ENCODE measurements around the gene PI4KB. TPM values are rescaled to one million over a fixed set of nuclear protein-coding genes. Genes with fewer than 3 reads are reported as not detected.
"Not testable (repeated sequence)": the region's sequence is repeated elsewhere in the genome, so short reads cannot be mapped to it uniquely, and the experiment has no call there.

PI4KB gene
- total RNA-seq = 27.9 and 33.3 TPM in 2 replicates

- peak; percentile 95 to 99 for DNase-seq (ENCODE audit: low read depth in 2 of 2)
Measured at GRCh38 chr1:151327223-151327902, at the start of gene PI4KB. Gene PI4KB (minus strand): TSS chr1:151327416. CDS start chr1:151316481, 10,935 bp downstream.

GRCh38 chr1:151373196-151373595, 46.0 kb upstream of the PI4KB start:
- DNase-seq (ENCODE audit: low read depth in 2 of 2) = no peak

GRCh38 chr1:151372058-151372934, 45.1 kb upstream of the PI4KB start, which contains the start of gene SELENBP1:
Gene SELENBP1 (minus strand): TSS chr1:151372705. CDS start chr1:151372641, 64 bp downstream.
- DNase-seq (ENCODE audit: low read depth in 2 of 2) = peak in 1 of 2 donors; percentile 49

DNA sequence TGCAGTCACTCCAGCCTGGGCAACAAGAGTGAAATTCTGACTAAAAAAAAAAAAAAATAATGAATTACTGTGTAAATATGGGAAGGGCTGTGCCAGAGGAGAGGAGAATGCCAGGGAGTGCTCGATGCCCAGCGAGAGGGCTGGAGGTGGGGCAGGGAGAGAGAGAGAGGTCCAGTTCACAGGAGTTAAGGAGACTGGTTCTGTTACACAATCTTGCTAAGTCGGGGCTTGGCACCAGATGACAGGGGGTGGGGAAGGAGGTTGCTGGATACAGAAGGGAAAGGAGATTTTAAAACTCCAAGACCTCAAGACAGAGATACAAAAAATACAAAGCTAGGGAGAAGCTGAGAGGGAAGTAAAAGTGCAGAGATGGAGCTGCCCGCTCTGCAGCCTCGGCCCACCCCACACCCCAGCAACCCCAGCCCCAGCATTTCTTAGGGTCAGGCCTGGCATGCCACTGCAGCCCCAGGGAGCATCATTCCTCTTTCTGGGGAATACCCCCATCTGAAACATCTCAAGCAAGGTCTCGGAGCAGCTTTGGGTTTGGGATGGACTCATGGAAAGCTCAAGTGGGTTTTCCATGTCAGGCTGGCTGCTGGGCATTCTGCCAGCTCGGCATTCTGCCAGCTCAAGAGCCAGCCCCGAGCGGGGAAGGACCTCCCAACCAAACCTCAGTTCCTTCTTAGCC, 44.3 kb upstream of the PI4KB start:
- peak; percentile 52 to 53 for DNase-seq (ENCODE audit: low read depth in 2 of 2)

DNA sequence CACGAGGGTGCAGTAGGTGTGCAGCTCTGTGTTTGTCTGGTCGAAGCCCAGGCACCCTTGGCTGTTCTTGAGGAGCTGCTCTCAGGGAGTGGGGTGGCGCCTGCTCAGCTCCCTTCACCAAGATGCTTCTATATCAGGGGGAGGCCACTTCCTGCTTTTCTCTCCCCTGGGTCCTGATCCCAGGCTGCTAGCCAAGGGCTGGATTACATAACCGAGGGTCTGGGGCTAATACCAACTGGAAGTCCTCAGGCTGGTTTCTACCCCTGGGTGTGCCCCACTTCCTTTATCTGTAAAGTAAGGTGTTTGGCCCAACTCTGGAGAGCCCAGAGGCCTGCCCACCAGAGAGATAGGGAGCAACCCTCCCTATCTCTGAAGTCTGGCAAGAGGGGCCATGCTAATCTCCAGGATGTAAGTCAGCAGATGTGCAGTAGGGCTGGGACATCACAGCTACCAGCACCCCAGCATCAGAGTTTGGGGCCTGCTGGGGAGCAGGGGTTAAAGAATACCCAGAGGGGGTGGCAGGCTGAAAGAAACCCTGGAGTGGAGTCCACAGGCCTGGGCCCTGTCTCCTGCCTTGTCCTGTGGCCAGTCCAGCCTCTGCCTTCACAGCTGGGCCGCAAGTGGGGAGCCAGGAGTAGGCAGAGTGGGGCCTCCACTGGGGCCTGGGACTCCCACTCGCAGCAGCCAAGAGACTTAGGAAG, 43.1 kb upstream of the PI4KB start:
- no peak for DNase-seq (ENCODE audit: low read depth in 2 of 2)

DNA sequence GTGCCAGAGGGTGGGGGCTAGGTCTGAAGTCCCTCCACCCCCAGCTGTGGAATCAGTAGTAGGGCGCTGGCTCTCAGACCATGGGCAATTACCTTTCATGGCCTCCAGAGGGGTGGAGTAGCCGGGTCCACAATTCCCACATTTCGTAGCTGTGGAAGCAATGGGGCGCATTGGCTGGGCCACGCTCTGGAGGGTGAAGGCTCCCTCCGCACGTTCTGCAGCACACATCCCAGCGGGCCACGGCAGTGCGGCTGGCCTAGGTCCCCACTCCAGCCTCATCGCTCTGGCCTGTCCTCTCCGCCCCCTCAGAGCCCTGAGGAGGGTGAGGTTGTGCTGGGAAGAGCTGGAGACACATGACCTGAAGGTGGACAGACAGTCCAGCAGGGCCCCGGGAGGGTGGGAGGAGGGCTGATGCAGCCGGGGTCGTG, 42.4 kb upstream of the PI4KB start:
- no peak for DNase-seq (ENCODE audit: low read depth in 2 of 2)

DNA sequence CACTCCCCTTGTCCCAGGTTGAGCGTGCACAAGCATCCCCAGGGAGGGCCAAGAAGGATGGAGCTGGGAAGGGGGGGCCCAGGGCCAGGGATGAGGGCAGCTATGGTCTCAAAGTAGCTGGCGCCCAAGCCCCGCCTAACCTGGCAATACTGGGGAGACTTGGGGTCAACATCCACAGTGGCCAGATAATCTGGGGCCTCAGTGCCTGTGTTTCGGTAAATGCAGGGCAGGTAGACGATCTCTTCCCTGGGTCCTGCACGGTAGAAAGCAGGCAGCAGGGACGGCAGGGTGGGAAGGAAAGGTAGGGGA, 42.0 kb upstream of the PI4KB start:
- DNase-seq (ENCODE audit: low read depth in 2 of 2) = no peak

- DNase-seq (ENCODE audit: low read depth in 2 of 2) = no peak
Measured at GRCh38 chr1:151368393-151369301, 41.4 kb upstream of the PI4KB start.

DNA sequence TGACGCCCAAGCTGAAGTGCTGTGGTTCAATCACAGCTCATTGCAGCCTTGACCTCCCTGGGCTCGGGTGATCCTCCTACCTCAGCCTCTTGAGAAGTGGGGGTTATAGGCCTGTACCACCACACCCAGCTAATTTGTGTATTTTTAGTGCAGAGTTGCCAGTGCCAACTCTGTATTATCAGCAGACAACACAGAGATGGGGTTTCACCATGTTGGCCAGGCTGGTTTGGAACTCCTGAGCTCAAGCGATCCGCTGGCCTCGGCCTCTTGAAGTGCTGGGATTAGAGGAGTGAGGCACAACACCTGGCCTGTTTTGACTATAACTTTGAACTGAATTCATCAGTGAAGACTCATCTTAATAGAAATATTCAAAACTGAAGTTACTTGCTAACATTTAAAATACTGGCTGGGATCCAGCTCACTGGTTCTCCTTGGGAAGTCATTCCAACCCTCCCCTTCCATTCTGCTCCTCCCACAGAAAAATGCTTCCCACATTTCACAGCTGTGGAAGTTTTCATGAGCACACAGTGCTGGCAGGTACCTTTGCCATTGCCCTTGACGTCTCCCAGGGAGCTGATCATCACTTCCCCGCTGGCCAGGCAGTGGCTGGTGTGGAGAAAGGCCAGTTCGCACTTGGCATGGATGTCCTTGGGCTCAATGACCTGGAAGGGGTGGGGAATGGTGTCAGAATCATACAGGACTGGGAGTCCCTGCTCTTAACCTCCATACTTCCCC, 40.6 kb upstream of the PI4KB start:
- no peak for DNase-seq (ENCODE audit: low read depth in 2 of 2)

- DNase-seq (ENCODE audit: low read depth in 2 of 2) = no peak
Measured at GRCh38 chr1:151364996-151365395, 37.8 kb upstream of the PI4KB start.

GRCh38 chr1:151362308-151363155, 35.3 kb upstream of the PI4KB start:
- DNase-seq (ENCODE audit: low read depth in 2 of 2) = no peak

DNA sequence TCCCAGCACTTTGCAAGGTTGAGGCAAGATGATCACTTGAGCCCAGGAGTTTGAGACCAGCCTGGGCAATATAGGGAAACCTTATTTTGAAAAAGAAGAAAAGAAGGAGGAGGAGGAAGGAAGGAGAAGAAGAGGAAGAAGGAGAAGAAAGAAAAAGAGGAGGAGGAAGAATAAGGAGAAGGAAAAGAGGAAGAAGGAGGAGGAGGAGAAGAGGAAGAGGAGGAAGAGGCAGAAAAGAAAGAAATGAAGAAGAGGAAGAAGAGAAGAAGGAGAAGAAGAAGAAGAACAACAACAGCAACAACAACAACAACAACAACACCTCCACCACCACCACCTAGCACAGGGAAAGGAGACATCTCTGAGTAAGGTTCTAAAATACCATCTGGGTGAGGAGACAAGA, 34.7 kb upstream of the PI4KB start:
- DNase-seq (ENCODE audit: low read depth in 2 of 2) = no peak

DNA sequence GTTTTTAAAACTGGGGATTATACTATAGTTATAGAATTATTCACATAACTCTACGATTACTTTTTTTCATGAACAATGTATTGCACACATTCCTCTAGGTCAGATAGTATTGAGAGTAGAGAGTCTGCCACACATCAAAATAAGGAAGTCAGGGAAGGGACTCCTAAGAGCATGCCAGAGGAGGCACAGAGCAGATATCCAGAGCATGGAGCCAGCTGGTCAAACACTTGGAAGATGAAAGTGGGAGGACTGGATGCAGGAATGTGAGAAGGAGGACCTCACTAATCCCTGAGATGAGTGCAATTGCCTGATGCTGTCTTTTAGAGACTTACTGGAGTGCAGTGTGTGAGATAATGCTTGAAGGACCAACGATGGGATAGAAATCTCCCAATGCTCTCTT, 29.5 kb upstream of the PI4KB start:
- DNase-seq (ENCODE audit: low read depth in 2 of 2) = no peak

DNA sequence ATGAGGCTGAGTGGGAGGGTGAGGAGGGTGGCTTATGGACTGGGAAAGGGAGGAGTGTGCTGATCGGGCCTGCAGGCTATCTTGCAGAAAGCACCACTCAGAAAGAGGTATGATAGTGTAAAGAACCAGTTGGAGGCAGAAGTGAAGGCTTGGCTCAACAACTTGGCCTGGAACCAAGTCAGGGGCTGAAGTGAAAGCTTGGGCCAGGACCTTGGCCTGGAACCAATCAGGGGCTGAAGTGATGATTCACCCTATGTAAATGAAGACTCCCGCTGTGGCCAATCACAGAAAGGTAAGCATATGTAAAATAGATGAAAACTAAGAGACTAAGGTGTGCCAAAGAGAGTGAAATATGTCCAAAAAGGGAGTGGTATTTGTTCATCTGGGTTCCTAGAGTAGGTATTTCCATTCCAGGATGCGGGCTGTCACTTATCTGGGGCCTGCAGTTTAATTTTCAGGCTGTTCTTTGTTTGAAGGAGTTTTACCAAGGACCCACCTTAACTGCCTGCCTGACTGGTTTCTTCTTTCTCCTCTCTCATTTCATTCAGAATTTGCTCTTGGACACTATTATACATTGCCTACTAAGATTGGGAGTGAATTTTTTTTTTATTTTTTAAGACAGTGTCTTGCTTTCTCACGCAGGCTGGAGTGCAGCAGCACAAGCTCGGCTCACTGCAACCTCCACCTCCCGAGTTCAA, 25.0 kb upstream of the PI4KB start:
- peak; percentile 56 to 60 for DNase-seq (ENCODE audit: low read depth in 2 of 2)

- DNase-seq (ENCODE audit: low read depth in 2 of 2) = not testable (repeated sequence)
Measured at GRCh38 chr1:151350323-151350722, 23.1 kb upstream of the PI4KB start.

- no peak for DNase-seq (ENCODE audit: low read depth in 2 of 2)
Measured at GRCh38 chr1:151347523-151348246, 20.5 kb upstream of the PI4KB start.

DNA sequence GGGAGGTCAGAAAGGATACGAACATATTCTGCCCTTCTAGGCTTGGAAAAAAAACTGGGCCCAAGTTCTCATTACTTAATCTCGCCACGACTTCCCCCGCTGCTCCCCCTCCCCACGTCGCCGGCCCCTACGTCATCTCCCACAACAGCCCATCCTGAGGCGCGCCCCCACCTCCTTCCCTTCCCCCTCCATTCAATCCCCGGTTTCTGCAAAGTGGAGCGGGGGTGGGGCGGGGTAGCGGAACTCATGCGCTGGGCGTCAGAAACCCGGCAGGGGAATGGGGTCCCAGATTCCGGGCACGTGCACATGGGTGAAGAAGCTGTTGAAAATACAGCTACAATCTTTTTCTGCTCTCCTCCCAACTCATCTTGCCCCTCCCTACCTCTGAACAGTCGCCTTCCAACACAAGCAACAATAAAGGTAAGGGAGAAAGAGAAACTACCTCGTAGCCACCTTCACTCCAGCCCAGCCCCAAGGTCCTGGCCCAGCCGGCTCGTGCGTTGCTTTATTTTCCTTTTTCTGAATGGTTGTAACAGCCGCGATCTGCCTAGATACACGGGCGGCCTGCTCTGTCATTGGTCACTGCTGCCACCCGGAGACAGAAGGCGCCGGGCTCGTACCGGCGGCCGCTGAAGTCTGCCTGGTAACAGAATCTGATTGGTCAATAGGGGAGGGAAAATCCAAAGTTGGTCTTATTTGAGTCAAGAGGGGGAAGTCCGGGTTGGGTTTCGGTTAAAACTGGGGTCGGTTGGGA, 19.7 kb upstream of the PI4KB start, which contains the start of gene RFX5:
RFX5 (minus strand) TSS at position 484 of the 754 bp plus-strand sequence. CDS start 932 bp downstream, outside the sequence.
- peak; percentile 98 for DNase-seq (ENCODE audit: low read depth in 2 of 2)

Data from lung microvascular endothelial cell (primary cell).